ENCODE data around the gene COL23A1. TPM values are rescaled to one million over a fixed set of nuclear protein-coding genes. Genes with fewer than 3 reads are reported as not detected.
"Not testable (repeated sequence)": the region's sequence is repeated elsewhere in the genome, so short reads cannot be mapped to it uniquely, and the experiment has no call there.

COL23A1 gene
- total RNA-seq, 1 donor from 2014 or later: 0.55 TPM

DNA sequence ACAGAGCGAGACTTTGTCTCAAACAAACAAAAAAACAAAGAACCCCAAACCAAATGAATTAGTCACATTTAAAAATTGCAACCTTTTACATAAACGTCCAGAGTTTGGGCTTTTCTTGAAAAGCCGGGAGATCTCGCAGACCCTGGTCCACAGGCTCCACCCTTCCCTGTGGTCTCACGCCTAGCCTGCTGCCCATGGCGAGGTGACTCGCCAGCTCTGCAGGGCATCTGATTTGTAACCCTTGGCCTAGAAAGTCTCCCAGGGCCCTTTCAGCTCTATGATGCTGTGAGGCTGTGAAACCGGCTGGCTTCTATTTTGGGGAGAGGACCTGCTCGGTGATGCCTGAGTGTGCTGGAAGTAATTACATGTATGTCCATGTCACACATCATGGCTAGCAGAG lies 312.8 kb downstream of the COL23A1 start:
- no peak for DNase-seq (ENCODE audit: low spot score)

- DNase-seq (ENCODE audit: low spot score): no peak
These were observed 315.2 kb downstream of the COL23A1 start for GRCh38 chr5:178274781-178275537.

GRCh38 chr5:178273665-178274541 lies 316.3 kb downstream of the COL23A1 start:
- no peak for DNase-seq (ENCODE audit: low spot score)

DNA sequence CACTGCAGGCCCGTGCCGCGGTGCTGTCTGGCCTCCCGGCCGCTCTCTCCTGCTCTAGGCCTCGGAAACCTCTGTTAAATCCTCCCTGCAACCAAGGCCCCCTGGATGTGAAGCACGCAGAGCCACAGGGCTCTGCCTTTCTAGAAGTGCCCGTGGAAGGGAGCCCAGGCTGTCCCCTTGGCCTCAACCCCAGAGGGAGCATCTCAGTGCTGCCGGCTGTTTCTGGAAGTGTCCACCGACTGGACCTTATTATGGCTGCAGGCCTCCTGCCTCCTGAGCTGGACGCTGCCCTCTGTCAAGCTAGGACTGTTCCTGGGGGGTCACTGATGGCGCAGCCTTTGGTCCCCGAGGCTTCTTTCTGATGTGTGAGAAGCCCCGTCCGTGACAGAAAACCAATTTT lies 317.2 kb downstream of the COL23A1 start:
- DNase-seq (ENCODE audit: low spot score): no peak

- DNase-seq (ENCODE audit: low spot score): no peak
These were observed 317.6 kb downstream of the COL23A1 start for GRCh38 chr5:178272591-178272990.

- DNase-seq (ENCODE audit: low spot score): no peak
These were observed 318.3 kb downstream of the COL23A1 start for GRCh38 chr5:178271726-178272479.

- no peak for DNase-seq (ENCODE audit: low spot score)
These were observed 319.0 kb downstream of the COL23A1 start for GRCh38 chr5:178271231-178271630.

DNA sequence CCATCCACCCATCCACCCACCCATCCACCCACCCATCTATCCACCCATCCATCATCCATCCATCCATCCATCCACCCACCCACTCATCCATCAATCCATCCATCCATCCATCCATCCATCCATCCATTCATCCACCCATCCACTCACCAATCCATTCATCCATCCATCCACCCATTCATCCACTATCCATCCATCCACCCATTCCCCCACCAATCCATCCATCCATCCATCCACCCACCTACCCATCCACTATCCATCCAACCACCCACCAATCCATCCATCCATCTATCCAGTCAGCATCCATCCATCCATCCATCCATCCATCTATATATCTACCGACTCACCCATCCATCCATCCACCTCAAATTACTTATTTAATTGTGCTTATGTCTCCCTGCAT lies 320.7 kb downstream of the COL23A1 start:
- DNase-seq (ENCODE audit: low spot score): no peak

DNA sequence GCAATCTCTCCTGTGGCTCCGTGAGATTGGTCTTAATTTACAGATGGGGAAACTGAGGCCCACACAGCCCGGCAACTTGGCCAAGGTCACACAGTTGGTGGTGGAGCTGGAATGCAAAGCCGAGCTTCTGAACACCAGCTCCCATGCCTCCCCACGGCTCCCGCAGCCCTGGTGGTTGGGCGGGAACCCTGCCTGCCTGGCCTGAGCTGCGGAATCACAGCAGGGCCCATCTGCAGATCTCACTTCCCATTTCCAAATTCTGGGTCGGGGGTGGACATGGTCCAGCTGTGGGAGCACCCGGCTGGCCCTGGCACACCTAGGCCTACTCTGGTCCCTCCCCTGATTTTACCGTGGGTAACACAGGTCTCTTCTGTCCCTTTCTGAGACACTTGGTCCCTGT lies 322.3 kb downstream of the COL23A1 start:
- no peak for DNase-seq (ENCODE audit: low spot score)

DNA sequence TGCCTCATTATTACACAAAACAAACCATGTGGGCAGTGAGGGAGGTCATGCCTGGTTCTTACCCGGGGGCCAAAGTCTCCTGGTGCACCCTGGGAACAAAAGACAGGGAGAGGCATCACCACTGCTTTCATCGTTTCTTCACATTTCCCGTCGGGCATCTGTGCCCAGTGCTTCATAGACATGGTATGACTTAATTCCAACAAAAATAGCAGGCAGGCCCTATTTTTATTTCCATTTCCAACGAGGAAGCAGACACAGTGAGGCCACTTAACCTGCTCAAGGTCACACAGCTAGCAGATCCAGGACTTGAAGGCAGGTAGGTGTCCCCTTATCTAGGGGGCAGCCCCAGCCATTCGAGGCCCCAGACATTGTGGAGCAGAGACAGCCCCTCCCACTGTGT lies 322.9 kb downstream of the COL23A1 start:
- DNase-seq (ENCODE audit: low spot score): no peak

DNA sequence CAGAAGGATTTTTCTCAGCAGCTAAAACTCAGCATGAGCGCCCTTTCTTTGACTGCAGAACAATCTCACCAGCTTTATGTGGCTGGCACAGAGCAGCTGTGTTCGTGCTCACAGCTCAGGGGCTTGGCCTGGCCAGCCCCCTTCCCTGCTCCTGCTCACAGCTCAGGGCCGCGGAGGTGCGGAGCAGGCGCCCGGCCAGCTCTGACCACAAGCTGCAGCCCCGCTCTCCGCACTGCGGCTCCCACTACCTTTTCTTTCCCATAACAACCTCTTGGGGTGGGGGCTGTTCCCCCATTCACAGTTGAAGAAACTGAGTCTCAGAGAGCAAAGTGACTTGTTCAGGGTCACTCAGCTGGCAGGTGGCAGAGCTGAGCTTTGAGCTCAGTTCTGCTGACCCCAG lies 323.6 kb downstream of the COL23A1 start:
- no peak for DNase-seq (ENCODE audit: low spot score)

DNA sequence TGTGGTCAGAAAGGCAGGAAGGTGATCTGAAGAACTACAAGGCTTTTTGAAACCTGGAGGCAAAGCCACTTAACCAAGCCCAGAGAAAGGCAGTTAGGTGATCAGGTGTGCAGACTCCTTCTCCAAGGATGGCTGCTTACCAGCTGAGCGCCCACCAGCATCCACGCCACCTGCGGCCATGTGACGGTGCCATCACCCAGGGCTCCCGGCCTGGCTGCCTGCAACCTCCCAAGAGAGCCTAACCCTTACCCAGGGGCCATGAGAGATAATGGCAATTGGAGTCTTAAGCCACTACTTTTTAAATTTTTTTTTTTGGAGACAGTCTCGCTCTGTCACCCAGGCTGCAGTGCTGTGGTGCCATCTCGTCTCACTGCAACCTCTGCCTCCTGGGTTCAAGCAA lies 324.4 kb downstream of the COL23A1 start:
- DNase-seq (ENCODE audit: low spot score): no peak

DNA sequence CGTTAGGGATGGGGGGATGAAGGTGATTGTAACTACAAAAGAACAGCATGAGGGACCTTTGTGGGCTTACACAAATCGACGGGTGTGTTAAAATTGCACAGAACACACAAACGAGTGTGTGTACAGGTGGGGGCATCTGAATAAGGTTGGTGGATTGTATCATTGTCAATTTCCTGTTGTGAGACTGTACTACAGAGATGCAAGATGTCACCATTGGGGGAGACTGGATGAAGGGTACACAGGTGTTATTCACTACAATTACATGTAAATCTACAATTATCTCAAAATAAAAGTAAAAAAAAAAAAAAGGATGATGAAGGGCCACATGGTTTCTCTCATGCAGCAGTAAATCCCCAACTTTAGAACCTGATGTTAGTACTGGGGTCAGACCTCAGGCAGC lies 326.1 kb downstream of the COL23A1 start:
- DNase-seq (ENCODE audit: low spot score): no peak

GRCh38 chr5:178261666-178262600 lies 328.3 kb downstream of the COL23A1 start:
- DNase-seq (ENCODE audit: low spot score): no peak

GRCh38 chr5:178259623-178260536 lies 330.3 kb downstream of the COL23A1 start:
- DNase-seq (ENCODE audit: low spot score): no peak

GRCh38 chr5:178257650-178258049 lies 332.5 kb downstream of the COL23A1 start:
- no peak for DNase-seq (ENCODE audit: low spot score)

GRCh38 chr5:178256746-178257145 lies 333.4 kb downstream of the COL23A1 start:
- no peak for DNase-seq (ENCODE audit: low spot score)

DNA sequence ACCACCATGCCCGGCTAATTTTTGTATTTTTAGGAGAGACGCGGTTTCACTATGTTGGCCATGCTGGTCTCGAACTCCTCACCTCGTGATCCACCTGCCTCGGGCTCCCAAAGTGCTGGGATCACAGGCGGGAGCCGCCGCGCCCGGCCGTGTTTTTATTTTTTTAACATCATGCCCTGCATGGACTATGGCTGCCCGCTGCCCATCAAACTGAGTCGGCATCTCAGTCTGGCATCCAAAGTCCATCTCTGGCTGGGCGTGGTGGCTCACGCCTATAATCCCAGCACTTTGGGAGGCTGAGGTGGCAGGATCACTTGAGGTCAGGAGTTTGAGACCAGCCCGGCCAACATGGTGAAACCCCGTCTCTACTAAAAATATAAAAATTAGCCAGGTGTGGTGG lies 336.6 kb downstream of the COL23A1 start:
- not testable (repeated sequence) for DNase-seq (ENCODE audit: low spot score)

- no peak for DNase-seq (ENCODE audit: low spot score)
These were observed 337.9 kb downstream of the COL23A1 start for GRCh38 chr5:178252258-178252657.

- no peak for DNase-seq (ENCODE audit: low spot score)
These were observed 339.9 kb downstream of the COL23A1 start for GRCh38 chr5:178250263-178250662.
